ENCODE measurements around the gene LFNG. TPM values are rescaled to one million over a fixed set of nuclear protein-coding genes. Genes with fewer than 3 reads are reported as not detected.

Gene LFNG
- total RNA-seq, 1 donor from 2014 or later, result 36.8 TPM

GRCh38 chr7:2511769-2512168, 7.8 kb upstream of the LFNG start:
- Histone ChIP-seq H3K36me3 (no peaks in the 10 kb centered on the region), H3K9me3 (no peaks in the 10 kb centered on the region), H3K4me3 (no peak overlapping the region), H3K27ac (peak overlapping the region; percentile 35), H3K4me1 (peaks cover 53% of the 10 kb centered on the region), H3K27me3 (no peaks in the 10 kb centered on the region)
- no peak for DNase-seq (ENCODE audit: extremely low spot score in 2 of 2)
- intact Hi-C loops (cut with DNase I), result no loop called here
- TF ChIP-seq POLR2AphosphoS5 (IDR thresholded peaks at IDR 0.05; ENCODE audit: insufficient read depth in 1 of 2, low read depth in 1 of 2), result no peak
- no peak for TF ChIP-seq POLR2A (IDR thresholded peaks at IDR 0.05)
- no peak for TF ChIP-seq CTCF (IDR thresholded peaks at IDR 0.05)

- DNase-seq (ENCODE audit: extremely low spot score in 2 of 2), result no peak
- H3K4me1 ChIP-seq, result peaks cover 57% of the 10 kb centered on the region
Observed at GRCh38 chr7:2512179-2512661, 7.4 kb upstream of the LFNG start.

GRCh38 chr7:2512713-2513112, 6.9 kb upstream of the LFNG start:
- intact Hi-C loops (cut with DNase I), result no loop called here
- no peak overlapping the region for H3K27ac ChIP-seq
- peaks cover 62% of the 10 kb centered on the region for H3K4me1 ChIP-seq
- no peak for DNase-seq (ENCODE audit: extremely low spot score in 2 of 2)
- TF ChIP-seq POLR2A (IDR thresholded peaks at IDR 0.05) (no peak), CTCF (IDR thresholded peaks at IDR 0.05) (no peak), POLR2AphosphoS5 (IDR thresholded peaks at IDR 0.05; ENCODE audit: insufficient read depth in 1 of 2, low read depth in 1 of 2) (no peak)
- H3K36me3 ChIP-seq, result no peaks in the 10 kb centered on the region
- no peak overlapping the region for H3K4me3 ChIP-seq
- H3K27me3 ChIP-seq, result no peaks in the 10 kb centered on the region
- H3K9me3 ChIP-seq, result no peaks in the 10 kb centered on the region

More at GRCh38 chr7:2512179-2512661, 7.4 kb upstream of the LFNG start:
- Histone ChIP-seq H3K27me3 (no peaks in the 10 kb centered on the region), H3K4me3 (no peak overlapping the region), H3K27ac (peak overlapping the region; percentile 35), H3K9me3 (no peaks in the 10 kb centered on the region), H3K36me3 (no peaks in the 10 kb centered on the region)
- no peak for TF ChIP-seq POLR2AphosphoS5 (IDR thresholded peaks at IDR 0.05; ENCODE audit: insufficient read depth in 1 of 2, low read depth in 1 of 2)
- TF ChIP-seq CTCF (IDR thresholded peaks at IDR 0.05), result no peak
- TF ChIP-seq POLR2A (IDR thresholded peaks at IDR 0.05), result no peak
- intact Hi-C loops (cut with DNase I), result no loop called here

GRCh38 chr7:2513702-2514101, 5.9 kb upstream of the LFNG start:
- intact Hi-C loops (cut with DNase I), result no loop called here
- DNase-seq (ENCODE audit: extremely low spot score in 2 of 2), result no peak
- Histone ChIP-seq H3K4me1 (peaks cover 62% of the 10 kb centered on the region), H3K4me3 (no peak overlapping the region), H3K27ac (no peak overlapping the region), H3K27me3 (no peaks in the 10 kb centered on the region), H3K9me3 (no peaks in the 10 kb centered on the region), H3K36me3 (no peaks in the 10 kb centered on the region)
- TF ChIP-seq POLR2AphosphoS5 (IDR thresholded peaks at IDR 0.05; ENCODE audit: insufficient read depth in 1 of 2, low read depth in 1 of 2), result no peak

GRCh38 chr7:2514473-2515423, 4.8 kb upstream of the LFNG start:
- H3K9me3 ChIP-seq, result no peaks in the 10 kb centered on the region
- H3K27me3 ChIP-seq, result no peaks in the 10 kb centered on the region
- no peak overlapping the region for H3K4me3 ChIP-seq
- TF ChIP-seq CTCF (IDR thresholded peaks at IDR 0.05), result no peak
- H3K27ac ChIP-seq, result no peak overlapping the region
- peaks cover 56% of the 10 kb centered on the region for H3K4me1 ChIP-seq
- DNase-seq (ENCODE audit: extremely low spot score in 2 of 2), result no peak
- H3K36me3 ChIP-seq, result no peaks in the 10 kb centered on the region
- intact Hi-C loops (cut with DNase I), result no loop called here

Measured in vagina (tissue), 2 donors.